ENCODE measurements around the gene HIF3A.
"Not testable (repeated sequence)": the region's sequence is repeated elsewhere in the genome, so short reads cannot be mapped to it uniquely, and the experiment has no call there.

Gene HIF3A

GRCh38 chr19:46365561-46365960 is 68.7 kb downstream of the HIF3A start:
- DNase-seq: no peak

DNA sequence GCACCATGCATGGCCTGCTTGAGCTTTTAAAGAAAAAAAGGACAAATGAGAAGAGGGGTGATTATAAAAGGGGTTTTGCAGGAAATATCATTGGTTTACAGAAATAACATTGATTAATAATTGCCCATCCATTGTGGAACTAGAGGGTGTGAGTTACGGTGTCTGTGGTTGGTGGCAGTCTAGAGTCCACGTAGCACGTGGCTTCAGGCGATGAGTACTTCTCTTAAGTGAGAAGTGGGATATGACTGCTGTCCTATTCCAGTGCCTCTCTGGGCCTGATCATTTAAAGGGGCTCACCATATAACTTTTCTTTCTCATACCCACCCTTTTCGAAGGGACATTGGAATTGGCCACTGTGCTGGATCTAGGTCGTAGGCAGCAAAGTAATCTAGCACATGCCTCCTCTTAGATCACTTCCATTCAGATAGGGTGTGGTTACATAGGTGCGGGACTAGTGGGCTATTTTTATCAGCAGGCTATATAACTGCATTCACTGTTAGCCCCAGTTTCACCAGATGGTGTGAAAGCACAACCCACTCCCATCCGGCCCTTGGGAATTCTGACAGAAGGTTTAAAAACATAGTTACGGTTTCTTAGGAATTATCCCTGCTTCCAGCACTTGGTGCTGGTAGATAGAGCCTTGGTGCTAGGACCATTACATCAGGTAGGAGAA is 69.9 kb downstream of the HIF3A start:
- no peak for DNase-seq

GRCh38 chr19:46367426-46367825 is 70.6 kb downstream of the HIF3A start:
- no peak for DNase-seq

DNA sequence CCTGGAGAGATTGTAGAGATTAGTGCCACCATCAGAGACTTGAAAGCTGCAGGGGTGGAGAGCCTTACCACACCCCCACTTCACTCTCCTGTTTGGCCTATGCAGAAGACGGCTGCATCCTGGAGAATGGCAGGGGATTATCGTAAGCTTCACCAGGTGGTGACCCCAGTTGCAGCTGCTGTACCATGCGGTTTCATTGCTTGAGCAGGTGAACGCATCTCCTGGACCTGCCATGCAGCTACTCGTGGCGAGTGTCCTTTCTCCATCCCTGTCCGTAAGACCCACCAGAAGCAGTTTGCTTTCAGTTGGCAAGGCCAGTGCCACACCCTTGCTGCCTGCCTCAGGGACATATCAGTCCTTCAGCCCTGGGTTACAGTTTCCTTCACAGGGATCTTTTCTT is 71.3 kb downstream of the HIF3A start:
- no peak for DNase-seq

DNA sequence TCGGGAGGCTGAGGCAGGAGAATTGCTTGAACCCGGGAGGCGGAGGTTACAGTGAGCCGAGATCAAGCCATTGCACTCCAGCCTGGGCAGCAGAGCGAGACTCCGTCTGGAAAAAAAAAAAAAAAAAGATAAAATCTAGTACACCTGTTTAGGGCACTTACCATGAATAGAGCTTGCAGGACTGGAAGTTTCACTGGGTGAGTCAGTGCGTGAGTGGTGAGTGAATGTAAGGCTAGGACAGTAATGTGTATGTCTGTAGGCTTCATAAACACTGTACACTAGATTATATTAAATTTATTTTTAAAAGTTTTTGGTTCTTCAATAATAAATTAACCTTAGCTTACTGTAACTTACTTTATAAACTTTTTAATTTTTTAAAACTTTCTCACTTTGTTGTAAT is 73.0 kb downstream of the HIF3A start:
- no peak for DNase-seq

GRCh38 chr19:46371371-46371901 is 74.6 kb downstream of the HIF3A start:
- no peak for DNase-seq

- no peak for DNase-seq
Observed at GRCh38 chr19:46372901-46373490, 76.2 kb downstream of the HIF3A start.

DNA sequence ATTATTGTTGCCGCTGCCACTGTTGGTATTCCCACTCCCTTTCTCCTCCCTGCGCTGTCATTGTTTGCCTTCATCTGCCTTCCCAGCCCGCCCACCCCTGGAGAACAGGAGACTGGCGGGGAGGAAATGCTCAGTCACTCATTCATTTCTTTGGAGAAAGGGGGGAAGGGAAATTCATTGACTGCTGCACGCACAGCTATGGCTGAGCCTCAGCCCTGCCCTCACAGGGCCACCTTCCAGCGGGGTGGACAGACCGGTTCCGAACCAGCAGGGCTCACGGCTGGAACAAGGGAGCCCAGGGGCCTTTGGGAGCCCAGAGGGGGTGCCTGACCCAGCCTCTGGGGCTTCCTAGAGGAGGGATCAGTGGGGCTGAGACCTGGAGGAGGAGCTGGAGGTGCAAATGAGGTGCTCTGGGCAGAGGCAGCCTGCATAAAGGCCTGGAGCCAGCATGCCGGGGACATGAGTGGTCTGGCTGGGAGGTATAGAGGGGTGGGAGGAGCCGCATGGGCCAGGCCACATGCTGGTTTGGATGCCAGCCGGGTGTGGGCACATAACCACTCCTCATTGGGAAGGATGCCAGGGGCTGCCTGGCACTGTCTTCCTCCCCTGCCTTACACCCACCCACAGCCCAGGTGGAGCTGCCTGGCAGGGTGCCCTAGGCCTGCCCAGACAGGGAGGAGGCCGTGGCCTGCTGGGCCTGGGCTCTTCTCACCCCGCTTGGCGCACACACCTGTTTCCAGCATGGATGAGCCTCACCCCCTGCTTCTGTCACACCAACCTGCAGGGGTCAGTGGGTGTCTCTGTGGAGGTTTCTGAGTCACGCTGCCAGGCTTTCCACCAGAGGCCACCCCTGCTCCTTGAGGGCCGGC is 76.9 kb downstream of the HIF3A start:
- DNase-seq: no peak

GRCh38 chr19:46374536-46375475 is 78.0 kb downstream of the HIF3A start:
- no peak for DNase-seq

DNA sequence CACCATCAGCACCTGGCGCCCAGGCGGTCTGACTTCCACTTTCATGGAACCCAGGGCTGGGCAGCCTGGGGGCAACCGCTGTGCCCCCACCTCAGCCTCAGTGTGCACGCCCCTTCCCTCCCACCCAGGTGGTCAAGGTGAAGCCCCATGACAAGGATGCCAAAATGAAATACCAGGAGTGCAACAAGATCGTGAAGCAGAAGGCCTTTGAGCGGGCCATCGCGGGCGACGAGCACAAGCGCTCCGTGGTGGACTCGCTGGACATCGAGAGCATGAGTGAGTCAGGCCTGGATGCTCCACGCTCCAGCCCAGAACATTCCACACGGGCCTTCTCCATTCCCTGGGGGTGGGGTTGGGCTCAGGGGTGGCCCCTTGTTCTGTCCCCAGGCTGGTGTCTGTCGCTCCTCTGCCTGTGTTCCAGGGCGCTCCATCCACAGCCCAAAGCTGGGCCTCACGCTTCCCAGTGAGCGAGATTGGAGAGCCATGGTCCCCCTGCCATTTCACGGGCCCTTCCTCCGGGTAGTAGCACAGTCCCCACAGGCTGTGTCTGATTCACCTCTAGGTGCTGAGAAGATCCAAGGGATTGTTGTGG is 78.7 kb downstream of the HIF3A start:
- DNase-seq: not testable (repeated sequence)

DNA sequence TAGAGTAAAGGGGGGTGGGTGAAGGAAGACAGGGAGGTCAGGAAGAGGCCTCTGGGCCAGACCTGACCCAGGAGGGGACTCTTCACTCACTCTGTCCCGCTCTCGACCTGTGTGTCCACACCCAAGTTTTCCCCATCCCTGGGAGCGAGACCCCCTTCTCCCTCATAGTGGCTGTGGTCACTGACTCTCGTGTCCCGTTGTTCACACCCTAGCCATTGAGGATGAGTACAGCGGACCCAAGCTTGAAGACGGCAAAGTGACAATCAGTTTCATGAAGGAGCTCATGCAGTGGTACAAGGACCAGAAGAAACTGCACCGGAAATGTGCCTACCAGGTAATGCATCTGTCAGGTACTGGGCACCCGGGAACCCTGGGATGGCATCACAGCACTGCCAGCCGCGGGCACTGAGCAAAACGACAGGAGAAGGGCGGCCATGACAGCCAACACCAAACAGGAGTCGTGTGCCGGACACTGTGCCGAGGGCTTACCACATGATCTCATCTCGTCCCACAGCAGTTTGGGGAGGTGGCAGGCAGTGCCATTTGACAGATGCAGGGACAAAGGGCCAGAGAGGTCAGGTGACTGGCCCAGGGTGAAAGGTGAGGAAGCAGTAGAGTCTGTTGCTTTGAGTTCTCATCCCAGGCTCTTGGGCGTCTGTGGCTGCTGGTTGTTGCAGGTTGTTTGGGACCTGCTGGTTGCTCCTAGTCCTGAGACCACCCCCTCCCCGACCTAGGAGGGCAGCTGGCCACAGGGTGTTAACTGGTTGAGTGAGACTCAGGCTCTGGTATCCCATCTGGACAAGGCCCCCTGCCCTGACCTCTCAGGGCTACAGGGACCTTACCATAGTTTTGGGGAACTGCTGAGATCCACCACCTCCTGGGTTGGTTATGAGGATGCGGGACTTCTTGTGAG is 79.7 kb downstream of the HIF3A start:
- DNase-seq: no peak

DNA sequence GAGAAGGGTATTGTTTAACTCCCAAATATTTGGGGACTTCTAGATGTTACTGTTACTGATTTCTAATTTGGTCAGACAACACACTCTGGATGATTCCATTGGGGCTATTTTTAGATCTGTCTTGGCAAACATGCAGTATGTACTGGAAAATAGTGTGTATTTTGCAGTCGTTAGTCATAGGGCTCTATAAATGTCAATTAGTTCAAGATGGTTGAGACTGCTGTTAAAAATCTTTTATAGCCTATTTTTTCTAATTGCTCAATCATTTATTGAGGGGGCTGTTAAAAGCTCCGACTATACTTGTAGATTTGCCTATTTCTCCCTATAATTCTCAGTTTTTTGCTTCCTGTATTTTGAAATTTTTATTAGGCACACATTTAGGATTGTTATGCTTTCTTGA is 81.4 kb downstream of the HIF3A start:
- no peak for DNase-seq

GRCh38 chr19:46380690-46381089 is 83.8 kb downstream of the HIF3A start:
- no peak for DNase-seq

DNA sequence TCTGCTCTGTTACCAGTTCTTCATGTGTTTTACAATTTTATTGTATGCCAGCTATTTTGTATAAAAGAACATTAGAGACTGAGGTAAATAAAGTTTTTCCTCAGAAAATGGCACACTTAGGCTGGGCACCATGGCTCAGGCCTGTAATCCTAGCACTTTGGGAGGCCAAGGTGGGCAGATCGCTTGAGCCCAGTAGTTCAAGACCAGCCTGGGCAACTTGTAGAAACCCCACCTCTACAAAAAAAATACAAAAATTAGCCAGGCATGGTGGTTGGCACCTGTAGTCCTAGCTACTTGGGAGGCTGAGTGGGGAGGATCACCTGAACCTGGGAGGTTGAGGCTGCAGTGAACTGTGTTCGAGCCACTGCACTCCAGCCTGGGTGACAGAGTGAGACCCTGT is 84.5 kb downstream of the HIF3A start:
- DNase-seq: no peak

- no peak for DNase-seq
Observed at GRCh38 chr19:46381756-46382345, 85.0 kb downstream of the HIF3A start.

DNA sequence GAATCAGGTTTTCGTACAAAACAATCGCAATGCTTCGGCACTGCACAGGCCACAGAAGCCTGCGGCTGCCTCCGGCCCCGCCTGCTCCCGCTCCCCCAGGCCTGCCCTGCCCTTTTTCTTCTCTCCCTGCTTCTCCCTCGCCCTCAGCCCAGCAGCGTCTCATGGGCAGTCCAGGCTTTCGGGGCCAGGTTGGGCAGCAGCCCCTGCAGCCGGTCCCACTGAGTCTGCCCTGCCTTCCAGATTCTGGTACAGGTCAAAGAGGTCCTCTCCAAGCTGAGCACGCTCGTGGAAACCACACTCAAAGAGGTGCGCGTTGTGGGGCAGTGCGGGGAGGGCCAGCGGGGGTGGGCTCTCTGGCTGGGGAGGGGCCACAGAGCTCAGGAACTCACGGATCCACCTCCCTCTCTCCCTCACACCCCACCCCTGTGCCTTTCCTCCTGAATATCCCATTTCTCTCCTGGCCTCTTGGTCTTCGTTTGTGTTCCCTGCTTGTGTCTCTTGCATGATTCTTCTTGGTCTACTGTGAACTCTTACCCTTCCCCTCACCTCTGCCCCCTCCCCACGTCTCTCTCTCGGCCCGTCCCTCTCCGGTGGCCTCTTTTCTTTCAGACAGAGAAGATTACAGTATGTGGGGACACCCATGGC is 86.5 kb downstream of the HIF3A start:
- no peak for DNase-seq

GRCh38 chr19:46383846-46384245 is 87.0 kb downstream of the HIF3A start:
- no peak for DNase-seq

DNA sequence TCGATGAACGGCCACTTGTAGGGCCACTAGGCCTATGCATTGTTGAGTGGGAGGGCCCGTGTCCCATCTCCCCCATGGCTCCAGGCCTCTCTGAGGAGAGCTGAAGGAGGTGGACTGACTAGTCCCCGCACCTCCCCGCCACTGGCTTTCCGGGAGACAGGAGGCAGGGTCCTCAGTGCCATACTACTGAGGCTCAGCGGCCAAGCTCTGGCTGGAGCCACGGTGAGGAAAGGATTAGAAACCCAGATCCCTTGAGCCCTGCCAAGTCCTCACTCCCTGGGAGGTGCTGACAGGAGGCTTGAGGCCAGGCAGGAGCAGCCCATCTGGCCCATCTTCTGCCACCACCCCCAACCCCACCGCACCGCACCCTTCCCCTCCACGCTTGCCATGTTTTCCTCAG is 87.6 kb downstream of the HIF3A start:
- no peak for DNase-seq

DNA sequence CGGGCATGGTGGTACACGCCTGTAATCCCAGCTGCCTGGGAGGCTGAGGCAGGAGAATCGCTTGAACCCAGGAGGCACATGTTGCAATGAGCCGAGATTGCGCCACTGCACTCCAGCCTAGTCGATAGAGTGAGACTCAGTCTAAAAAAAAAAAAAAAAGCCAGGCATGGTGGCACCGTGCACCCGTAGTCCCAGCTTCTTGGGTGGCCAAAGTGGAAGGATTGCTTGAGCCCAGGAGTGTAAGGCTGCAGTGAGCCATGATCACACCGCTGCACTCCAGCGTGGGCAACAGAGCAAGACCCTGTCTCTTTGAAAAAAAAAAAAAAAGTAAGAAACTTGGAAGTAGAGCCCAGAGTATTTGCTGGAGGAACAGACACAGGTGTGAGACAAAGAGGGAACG is 88.8 kb downstream of the HIF3A start:
- no peak for DNase-seq

DNA sequence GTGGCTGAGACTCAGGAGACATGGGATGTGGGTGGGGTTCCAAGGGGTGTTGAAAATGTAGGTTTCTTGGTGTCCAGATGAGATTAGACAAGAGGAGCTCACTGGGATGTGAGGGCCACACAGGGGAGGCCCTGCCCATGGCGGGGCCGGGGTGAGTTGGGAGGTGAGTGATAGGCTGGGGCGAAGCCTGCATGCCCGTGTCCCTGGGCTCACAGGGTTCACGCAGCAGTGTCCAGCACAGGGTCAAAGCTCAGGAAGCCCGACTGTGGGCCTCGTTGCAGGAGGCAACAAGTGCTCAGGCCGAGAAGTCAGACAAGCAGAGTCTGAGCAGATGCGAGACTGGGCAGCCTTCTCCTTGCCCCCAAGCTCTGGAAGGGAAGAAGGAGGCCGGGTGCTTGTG is 89.3 kb downstream of the HIF3A start:
- no peak for DNase-seq

Measured in KG1 (cell line).